GM23338 (cell line): ENCODE measurements around the gene PGLYRP2. TPM values are rescaled to one million over a fixed set of nuclear protein-coding genes. Genes with fewer than 3 reads are reported as not detected.

Experiments
- ATAC-seq: fragments of 200-7000 bp; cut with Tn5 transposase; 3 replicates; pipeline ENCODE4 v1.9.1; 2020
- DNase-seq: peaks from one replicate; pipeline ENCODE4 v3.0.0-alpha.2; 2015; ENCODE audit warnings: low spot score
- H2AFZ ChIP-seq: fragments of 200-600 bp; sonication (generic); 2 replicates; pipeline ENCODE4 v1.8.0; 2016; ENCODE audit warnings: antibody characterized with exemption, mild to moderate bottlenecking, moderate library complexity
- H3F3A ChIP-seq: fragments of 200-600 bp; sonication (generic); replicated peaks from 2 replicates; pipeline ENCODE4 v1.8.0; 2017; ENCODE audit warnings: antibody characterized with exemption, mixed run types, low read depth
- H3K27ac ChIP-seq: fragments of 200-600 bp; sonication (generic); 2 replicates; pipeline ENCODE4 v1.6.1; 2016; ENCODE audit warnings: low read depth
- H3K27me3 ChIP-seq: fragments of 200-600 bp; sonication (generic); 2 replicates; pipeline ENCODE4 v1.8.0; 2016; ENCODE audit warnings: mild to moderate bottlenecking, mixed run types, moderate library complexity; ENCODE audit not compliant: insufficient read depth
- H3K36me3 ChIP-seq: fragments of 200-600 bp; sonication (generic); 2 replicates; pipeline ENCODE4 v1.8.0; 2016; ENCODE audit warnings: mild to moderate bottlenecking; ENCODE audit not compliant: insufficient read depth
- H3K4me1 ChIP-seq: fragments of 200-600 bp; sonication (generic); 2 replicates; pipeline ENCODE4 v1.8.0; 2016; ENCODE audit warnings: mild to moderate bottlenecking, moderate library complexity; ENCODE audit not compliant: insufficient read depth
- H3K4me2 ChIP-seq: fragments of 200-600 bp; sonication (generic); 2 replicates; pipeline ENCODE4 v1.7.1; 2017; ENCODE audit warnings: mixed run types
- H3K4me3 ChIP-seq: fragments of 200-600 bp; sonication (generic); 2 replicates; pipeline ENCODE4 v1.6.1; 2016; ENCODE audit warnings: mixed run types
- H3K79me2 ChIP-seq: fragments of 200-600 bp; sonication (generic); replicated peaks from 2 replicates; pipeline ENCODE4 v1.8.0; 2017; ENCODE audit warnings: mild to moderate bottlenecking; ENCODE audit not compliant: insufficient read depth
- H3K9me2 ChIP-seq: fragments of 200-600 bp; sonication (generic); 2 replicates; pipeline ENCODE4 v1.8.0; 2017; ENCODE audit not compliant: insufficient read depth
- H4K20me1 ChIP-seq: fragments of 200-600 bp; sonication (generic); replicated peaks from 2 replicates; pipeline ENCODE4 v1.8.0; 2017; ENCODE audit warnings: mild to moderate bottlenecking; ENCODE audit not compliant: insufficient read depth
- H3K27ac Mint-ChIP-seq: 2 replicates; pipeline ENCODE4 v1.8.0; 2020; ENCODE audit warnings: inconsistent platforms, mild to moderate bottlenecking, moderate library complexity, mixed read lengths
- H3K27me3 Mint-ChIP-seq: 3 replicates; pipeline ENCODE4 v1.8.0; 2022; ENCODE audit warnings: low read depth, mild to moderate bottlenecking, moderate library complexity, mixed read lengths, inconsistent platforms; ENCODE audit not compliant: insufficient read depth, poor library complexity
- H3K36me3 Mint-ChIP-seq: 3 replicates; pipeline ENCODE4 v1.8.0; 2021; ENCODE audit warnings: low read depth, mild to moderate bottlenecking, inconsistent platforms, moderate library complexity, mixed read lengths
- H3K4me1 Mint-ChIP-seq: 3 replicates; pipeline ENCODE4 v1.8.0; 2020; ENCODE audit warnings: mild to moderate bottlenecking, inconsistent platforms, mixed read lengths
- H3K4me3 Mint-ChIP-seq: 3 replicates; pipeline ENCODE4 v1.8.0; 2021; ENCODE audit warnings: moderate library complexity, mild to moderate bottlenecking, inconsistent platforms, mixed read lengths
- H3K9me3 Mint-ChIP-seq: 3 replicates; pipeline ENCODE4 v1.8.0; 2020; ENCODE audit warnings: moderate library complexity, mild to moderate bottlenecking, inconsistent platforms, mixed read lengths
- CREB1 ChIP-seq: fragments of 250-450 bp; sonication (Bioruptor Pico); IDR thresholded peaks from 2 replicates; pipeline ENCODE4 v1.5.0; 2020; ENCODE audit warnings: low read depth, mild to moderate bottlenecking, moderate library complexity
- EZH2 ChIP-seq: fragments of 200-600 bp; sonication (generic); IDR thresholded peaks from one replicate; pipeline ENCODE4 v1.8.0; 2017; ENCODE audit warnings: antibody characterized with exemption, mild to moderate bottlenecking, low read depth; ENCODE audit not compliant: unreplicated experiment
- EZH2phosphoT487 ChIP-seq: fragments of 200-600 bp; sonication (generic); IDR thresholded peaks from one replicate; pipeline ENCODE4 v1.8.1; 2018; ENCODE audit warnings: antibody characterized with exemption; ENCODE audit not compliant: unreplicated experiment
- JUNB ChIP-seq: IDR thresholded peaks from one replicate; pipeline ENCODE4 v1.6.1; 2016; ENCODE audit warnings: antibody characterized with exemption; ENCODE audit not compliant: unreplicated experiment
- NANOG ChIP-seq: IDR thresholded peaks from 2 replicates; pipeline ENCODE4 v1.6.1; 2016; ENCODE audit warnings: antibody characterized with exemption, borderline replicate concordance
- POLR2AphosphoS5 ChIP-seq: IDR thresholded peaks from 2 replicates; pipeline ENCODE4 v1.6.1; 2016; ENCODE audit warnings: antibody characterized with exemption, low read depth
- STAT1 ChIP-seq: IDR thresholded peaks from one replicate; pipeline ENCODE4 v1.6.1; 2016; ENCODE audit warnings: antibody characterized with exemption; ENCODE audit not compliant: unreplicated experiment
- ZNF114 ChIP-seq: fragments of 250-450 bp; sonication (Bioruptor Pico); IDR thresholded peaks from 2 replicates; pipeline ENCODE4 v1.5.0; 2020; ENCODE audit warnings: mild to moderate bottlenecking, moderate library complexity
- ZNF331 ChIP-seq: fragments of 250-450 bp; sonication (Bioruptor Pico); IDR thresholded peaks from 2 replicates; pipeline ENCODE4 v1.5.0; 2020; ENCODE audit warnings: low read depth, mild to moderate bottlenecking, moderate library complexity
- polyA plus RNA-seq: library from polyadenylated mRNA; unstranded; fragments of >200 nt; fragmentation: Nextera tagmentation; extraction: Ambion mirVana; gene quantifications from 2 replicates; pipeline ENCODE4 v1.2.1, GENCODE V29; 2016
- total RNA-seq: library from RNA; depleted of rRNA; stranded (reverse); fragments of >200 nt; shearing (Covaris generic); gene quantifications from 2 replicates; pipeline ENCODE4 v1.2.3, GENCODE V29; 2014
- TF ChIP-seq, protein P1 (sequence below): IDR thresholded peaks from one replicate; pipeline ENCODE4 v1.6.1; 2018; ENCODE audit warnings: antibody characterized with exemption; ENCODE audit not compliant: unreplicated experiment
- TF ChIP-seq, protein P2 (sequence below), 2 experiments: fragments of 200-600 bp in 1 of 2; sonication (generic) in 1 of 2; conservative IDR thresholded peaks; 2 replicates each; pipeline versions ENCODE4 v1.5.1 to v1.6.1; 2016 to 2017; ENCODE audit warnings: antibody characterized with exemption in 2 of 2, low read depth in 2 of 2, mild to moderate bottlenecking in 2 of 2, moderate library complexity in 1 of 2

Gene PGLYRP2
- total and polyA plus RNA-seq, 2 experiments from 2014 or later = not detected

DNA sequence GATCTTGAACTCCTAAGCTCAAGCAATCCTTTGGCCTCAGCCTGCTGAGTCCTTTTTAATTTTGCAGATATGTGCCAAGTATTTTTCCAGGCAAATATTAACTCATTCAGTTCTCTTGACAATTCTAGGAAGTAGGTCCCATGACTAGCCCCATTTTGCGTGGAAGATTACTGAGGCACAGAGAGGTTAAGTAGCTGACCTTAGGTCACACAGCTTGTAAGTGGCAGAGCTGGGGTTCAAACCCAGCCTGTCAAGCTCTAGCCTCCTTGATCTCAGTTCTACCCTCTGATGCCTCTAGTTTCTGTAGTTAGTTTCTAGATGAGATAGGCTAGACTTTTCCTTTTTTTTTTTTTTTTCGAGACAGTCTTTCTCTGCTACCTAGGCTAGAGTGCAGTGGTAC lies 47.1 kb upstream of the PGLYRP2 start (continued):
- TF ChIP-seq, protein P1, sequence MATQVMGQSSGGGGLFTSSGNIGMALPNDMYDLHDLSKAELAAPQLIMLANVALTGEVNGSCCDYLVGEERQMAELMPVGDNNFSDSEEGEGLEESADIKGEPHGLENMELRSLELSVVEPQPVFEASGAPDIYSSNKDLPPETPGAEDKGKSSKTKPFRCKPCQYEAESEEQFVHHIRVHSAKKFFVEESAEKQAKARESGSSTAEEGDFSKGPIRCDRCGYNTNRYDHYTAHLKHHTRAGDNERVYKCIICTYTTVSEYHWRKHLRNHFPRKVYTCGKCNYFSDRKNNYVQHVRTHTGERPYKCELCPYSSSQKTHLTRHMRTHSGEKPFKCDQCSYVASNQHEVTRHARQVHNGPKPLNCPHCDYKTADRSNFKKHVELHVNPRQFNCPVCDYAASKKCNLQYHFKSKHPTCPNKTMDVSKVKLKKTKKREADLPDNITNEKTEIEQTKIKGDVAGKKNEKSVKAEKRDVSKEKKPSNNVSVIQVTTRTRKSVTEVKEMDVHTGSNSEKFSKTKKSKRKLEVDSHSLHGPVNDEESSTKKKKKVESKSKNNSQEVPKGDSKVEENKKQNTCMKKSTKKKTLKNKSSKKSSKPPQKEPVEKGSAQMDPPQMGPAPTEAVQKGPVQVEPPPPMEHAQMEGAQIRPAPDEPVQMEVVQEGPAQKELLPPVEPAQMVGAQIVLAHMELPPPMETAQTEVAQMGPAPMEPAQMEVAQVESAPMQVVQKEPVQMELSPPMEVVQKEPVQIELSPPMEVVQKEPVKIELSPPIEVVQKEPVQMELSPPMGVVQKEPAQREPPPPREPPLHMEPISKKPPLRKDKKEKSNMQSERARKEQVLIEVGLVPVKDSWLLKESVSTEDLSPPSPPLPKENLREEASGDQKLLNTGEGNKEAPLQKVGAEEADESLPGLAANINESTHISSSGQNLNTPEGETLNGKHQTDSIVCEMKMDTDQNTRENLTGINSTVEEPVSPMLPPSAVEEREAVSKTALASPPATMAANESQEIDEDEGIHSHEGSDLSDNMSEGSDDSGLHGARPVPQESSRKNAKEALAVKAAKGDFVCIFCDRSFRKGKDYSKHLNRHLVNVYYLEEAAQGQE = no peak
- TF ChIP-seq NANOG = no peak

DNA sequence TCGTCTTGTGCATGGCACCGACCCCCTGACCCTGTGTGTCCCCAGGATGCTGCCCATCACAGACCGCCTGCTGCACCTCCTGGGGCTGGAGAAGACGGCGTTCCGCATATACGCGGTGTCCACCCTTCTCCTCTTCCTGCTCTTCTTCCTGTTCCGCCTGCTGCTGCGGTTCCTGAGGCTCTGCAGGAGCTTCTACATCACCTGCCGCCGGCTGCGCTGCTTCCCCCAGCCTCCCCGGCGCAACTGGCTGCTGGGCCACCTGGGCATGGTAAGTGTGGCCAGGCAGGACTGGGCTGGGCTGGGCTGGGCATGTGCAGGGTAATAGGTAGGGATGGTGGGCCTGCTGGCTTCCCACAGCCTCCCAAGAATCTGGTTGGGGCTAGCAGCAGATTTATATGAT lies 46.0 kb upstream of the PGLYRP2 start:
- H3K4me3 Mint-ChIP-seq = no peak overlapping the region
- Histone ChIP-seq H3K4me1 (no peaks in the 10 kb centered on the region), H3K9me2 (no peaks in the 10 kb centered on the region), H3K36me3 (no peaks in the 10 kb centered on the region; the same call in 1 of the 2 replicates), H3K4me3 (no peak overlapping the region), H3K4me2 (no peak overlapping the region), H3K79me2 (no peaks in the 10 kb centered on the region), H4K20me1 (no peaks in the 10 kb centered on the region), H2AFZ (no peak overlapping the region), H3K27me3 (no peaks in the 10 kb centered on the region), H3F3A (no peaks in the 10 kb centered on the region), H3K27ac (no peak overlapping the region)
- no peak for ATAC-seq
- peaks cover 2% of the 10 kb centered on the region for H3K27me3 Mint-ChIP-seq
- TF ChIP-seq ZNF331 (CRISPR knock-in tag) = no peak
- TF ChIP-seq NANOG = no peak
- no peak for TF ChIP-seq POLR2AphosphoS5
- no peak for TF ChIP-seq STAT1
- no peak for TF ChIP-seq EZH2phosphoT487
- no peak for TF ChIP-seq CREB1 (CRISPR knock-in tag)
- no peak for TF ChIP-seq ZNF114 (CRISPR knock-in tag)
- TF ChIP-seq JUNB = no peak
- TF ChIP-seq EZH2 = no peak
- TF ChIP-seq, protein P2, sequence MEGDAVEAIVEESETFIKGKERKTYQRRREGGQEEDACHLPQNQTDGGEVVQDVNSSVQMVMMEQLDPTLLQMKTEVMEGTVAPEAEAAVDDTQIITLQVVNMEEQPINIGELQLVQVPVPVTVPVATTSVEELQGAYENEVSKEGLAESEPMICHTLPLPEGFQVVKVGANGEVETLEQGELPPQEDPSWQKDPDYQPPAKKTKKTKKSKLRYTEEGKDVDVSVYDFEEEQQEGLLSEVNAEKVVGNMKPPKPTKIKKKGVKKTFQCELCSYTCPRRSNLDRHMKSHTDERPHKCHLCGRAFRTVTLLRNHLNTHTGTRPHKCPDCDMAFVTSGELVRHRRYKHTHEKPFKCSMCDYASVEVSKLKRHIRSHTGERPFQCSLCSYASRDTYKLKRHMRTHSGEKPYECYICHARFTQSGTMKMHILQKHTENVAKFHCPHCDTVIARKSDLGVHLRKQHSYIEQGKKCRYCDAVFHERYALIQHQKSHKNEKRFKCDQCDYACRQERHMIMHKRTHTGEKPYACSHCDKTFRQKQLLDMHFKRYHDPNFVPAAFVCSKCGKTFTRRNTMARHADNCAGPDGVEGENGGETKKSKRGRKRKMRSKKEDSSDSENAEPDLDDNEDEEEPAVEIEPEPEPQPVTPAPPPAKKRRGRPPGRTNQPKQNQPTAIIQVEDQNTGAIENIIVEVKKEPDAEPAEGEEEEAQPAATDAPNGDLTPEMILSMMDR (conservative IDR thresholded peaks at IDR 0.05; ENCODE audit: low read depth in 2 of 2) = no peak
- peaks cover 94% of the 10 kb centered on the region for H3K9me3 Mint-ChIP-seq
- no peak for DNase-seq
- H3K4me1 Mint-ChIP-seq = no peaks in the 10 kb centered on the region
- no peak overlapping the region for H3K27ac Mint-ChIP-seq
- peaks cover 37% of the 10 kb centered on the region for H3K36me3 Mint-ChIP-seq
